HL-60 (cell line): ENCODE data around the gene CLCF1.

Experiments used
- TF ChIP-seq, protein P1 (sequence below): IDR thresholded peaks from one replicate; pipeline ENCODE4 v1.5.1; 2011; ENCODE audit warnings: low read length, control low read depth, inconsistent platforms; ENCODE audit not compliant: insufficient read depth
- TF ChIP-seq, protein P2 (sequence below): IDR thresholded peaks from 2 replicates; pipeline ENCODE4 v1.6.1; 2012; ENCODE audit warnings: low read depth; ENCODE audit not compliant: insufficient replicate concordance

DNA sequence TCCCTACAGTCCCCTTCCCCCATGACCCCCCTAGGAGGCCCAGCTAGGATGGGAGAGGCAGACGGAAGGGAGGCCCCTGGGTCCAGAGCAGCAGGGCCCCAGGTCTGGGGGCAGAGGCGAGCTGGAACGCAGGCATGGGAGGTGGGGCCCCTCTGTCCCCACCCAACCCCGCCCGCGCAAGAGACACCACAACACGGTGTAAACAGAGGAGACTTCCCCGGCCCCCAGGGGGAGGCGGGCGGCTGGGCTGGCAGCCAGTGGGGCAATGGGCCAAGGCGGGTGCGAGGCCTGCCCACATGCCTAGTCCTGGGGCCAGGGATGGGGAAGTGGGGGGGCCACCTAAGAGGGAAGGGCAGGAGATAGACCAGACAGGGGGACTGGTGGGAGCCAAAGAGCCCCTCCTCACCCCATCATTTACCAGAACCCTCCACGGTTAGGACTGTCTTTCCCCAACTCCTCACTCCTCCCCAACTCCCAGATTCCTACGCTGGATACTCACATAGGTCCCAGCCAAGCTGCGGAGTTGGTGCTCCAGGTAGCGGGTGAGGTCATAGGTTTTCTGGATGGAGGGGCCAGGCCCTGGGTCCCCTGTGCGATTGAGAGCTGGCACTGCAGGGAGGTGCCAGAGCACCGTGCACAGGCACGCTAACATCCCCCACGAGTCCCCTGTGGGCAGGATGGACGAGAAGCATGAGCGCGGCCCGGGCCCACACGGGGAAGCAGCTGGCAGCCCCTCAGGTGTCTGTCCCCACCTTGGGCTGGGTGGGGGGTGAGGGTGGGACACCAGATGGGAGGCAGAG lies 6.2 kb downstream of the CLCF1 start:
- TF ChIP-seq, protein P1, sequence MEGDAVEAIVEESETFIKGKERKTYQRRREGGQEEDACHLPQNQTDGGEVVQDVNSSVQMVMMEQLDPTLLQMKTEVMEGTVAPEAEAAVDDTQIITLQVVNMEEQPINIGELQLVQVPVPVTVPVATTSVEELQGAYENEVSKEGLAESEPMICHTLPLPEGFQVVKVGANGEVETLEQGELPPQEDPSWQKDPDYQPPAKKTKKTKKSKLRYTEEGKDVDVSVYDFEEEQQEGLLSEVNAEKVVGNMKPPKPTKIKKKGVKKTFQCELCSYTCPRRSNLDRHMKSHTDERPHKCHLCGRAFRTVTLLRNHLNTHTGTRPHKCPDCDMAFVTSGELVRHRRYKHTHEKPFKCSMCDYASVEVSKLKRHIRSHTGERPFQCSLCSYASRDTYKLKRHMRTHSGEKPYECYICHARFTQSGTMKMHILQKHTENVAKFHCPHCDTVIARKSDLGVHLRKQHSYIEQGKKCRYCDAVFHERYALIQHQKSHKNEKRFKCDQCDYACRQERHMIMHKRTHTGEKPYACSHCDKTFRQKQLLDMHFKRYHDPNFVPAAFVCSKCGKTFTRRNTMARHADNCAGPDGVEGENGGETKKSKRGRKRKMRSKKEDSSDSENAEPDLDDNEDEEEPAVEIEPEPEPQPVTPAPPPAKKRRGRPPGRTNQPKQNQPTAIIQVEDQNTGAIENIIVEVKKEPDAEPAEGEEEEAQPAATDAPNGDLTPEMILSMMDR, result no peak
- TF ChIP-seq, protein P2, sequence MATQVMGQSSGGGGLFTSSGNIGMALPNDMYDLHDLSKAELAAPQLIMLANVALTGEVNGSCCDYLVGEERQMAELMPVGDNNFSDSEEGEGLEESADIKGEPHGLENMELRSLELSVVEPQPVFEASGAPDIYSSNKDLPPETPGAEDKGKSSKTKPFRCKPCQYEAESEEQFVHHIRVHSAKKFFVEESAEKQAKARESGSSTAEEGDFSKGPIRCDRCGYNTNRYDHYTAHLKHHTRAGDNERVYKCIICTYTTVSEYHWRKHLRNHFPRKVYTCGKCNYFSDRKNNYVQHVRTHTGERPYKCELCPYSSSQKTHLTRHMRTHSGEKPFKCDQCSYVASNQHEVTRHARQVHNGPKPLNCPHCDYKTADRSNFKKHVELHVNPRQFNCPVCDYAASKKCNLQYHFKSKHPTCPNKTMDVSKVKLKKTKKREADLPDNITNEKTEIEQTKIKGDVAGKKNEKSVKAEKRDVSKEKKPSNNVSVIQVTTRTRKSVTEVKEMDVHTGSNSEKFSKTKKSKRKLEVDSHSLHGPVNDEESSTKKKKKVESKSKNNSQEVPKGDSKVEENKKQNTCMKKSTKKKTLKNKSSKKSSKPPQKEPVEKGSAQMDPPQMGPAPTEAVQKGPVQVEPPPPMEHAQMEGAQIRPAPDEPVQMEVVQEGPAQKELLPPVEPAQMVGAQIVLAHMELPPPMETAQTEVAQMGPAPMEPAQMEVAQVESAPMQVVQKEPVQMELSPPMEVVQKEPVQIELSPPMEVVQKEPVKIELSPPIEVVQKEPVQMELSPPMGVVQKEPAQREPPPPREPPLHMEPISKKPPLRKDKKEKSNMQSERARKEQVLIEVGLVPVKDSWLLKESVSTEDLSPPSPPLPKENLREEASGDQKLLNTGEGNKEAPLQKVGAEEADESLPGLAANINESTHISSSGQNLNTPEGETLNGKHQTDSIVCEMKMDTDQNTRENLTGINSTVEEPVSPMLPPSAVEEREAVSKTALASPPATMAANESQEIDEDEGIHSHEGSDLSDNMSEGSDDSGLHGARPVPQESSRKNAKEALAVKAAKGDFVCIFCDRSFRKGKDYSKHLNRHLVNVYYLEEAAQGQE, result no peak
